ENCODE measurements around the gene CLDN6. TPM values are rescaled to one million over a fixed set of nuclear protein-coding genes. Genes with fewer than 3 reads are reported as not detected.

CLDN6 gene
- total RNA-seq, 3 donors from 2014 or later (not counting 1 experiment from before 2014, with no cell fraction given), result not detected

- peak; percentile 18 to 36 (median 34) for ATAC-seq
- Mint-ChIP-seq H3K36me3 (no peaks in the 10 kb centered on the region), H3K4me1 (peaks cover 35 to 54% of the 10 kb centered on the region in 2 donors), H3K27me3 (ENCODE audit: low read depth in 2 of 2) (no peaks in the 10 kb centered on the region), H3K9me3 (no peaks in the 10 kb centered on the region), H3K27ac (peak overlapping the region; percentile 91 to 92), H3K4me3 (peak overlapping the region; percentile 94)
- Histone ChIP-seq H3K9me3 (ENCODE audit: control insufficient read depth, insufficient read depth, low read length) (no peaks in the 10 kb centered on the region), H3K4me3 (ENCODE audit: low read length) (no peak overlapping the region), H3K36me3 (ENCODE audit: control insufficient read depth, insufficient read depth, low read length) (peaks cover 13% of the 10 kb centered on the region), H3K27me3 (ENCODE audit: control insufficient read depth, insufficient read depth, low read length) (peaks cover 6% of the 10 kb centered on the region), H3K27ac (ENCODE audit: low read length) (peak overlapping the region; percentile 3), H3K4me1 (ENCODE audit: control insufficient read depth, insufficient read depth, low read length) (peaks cover 66% of the 10 kb centered on the region)
- WGBS (ENCODE audit: insufficient coverage), result 35% methylated on average over 7 of the region's 8 CpGs
- no peak for TF ChIP-seq CTCF (IDR thresholded peaks at IDR 0.05)
- DNase-seq, result peak; percentile 78 to 81
- intact Hi-C loops (cut with micrococcal nuclease), result no loop called here
Observed at GRCh38 chr16:3022208-3022683, 4.3 kb upstream of the CLDN6 start.

DNA sequence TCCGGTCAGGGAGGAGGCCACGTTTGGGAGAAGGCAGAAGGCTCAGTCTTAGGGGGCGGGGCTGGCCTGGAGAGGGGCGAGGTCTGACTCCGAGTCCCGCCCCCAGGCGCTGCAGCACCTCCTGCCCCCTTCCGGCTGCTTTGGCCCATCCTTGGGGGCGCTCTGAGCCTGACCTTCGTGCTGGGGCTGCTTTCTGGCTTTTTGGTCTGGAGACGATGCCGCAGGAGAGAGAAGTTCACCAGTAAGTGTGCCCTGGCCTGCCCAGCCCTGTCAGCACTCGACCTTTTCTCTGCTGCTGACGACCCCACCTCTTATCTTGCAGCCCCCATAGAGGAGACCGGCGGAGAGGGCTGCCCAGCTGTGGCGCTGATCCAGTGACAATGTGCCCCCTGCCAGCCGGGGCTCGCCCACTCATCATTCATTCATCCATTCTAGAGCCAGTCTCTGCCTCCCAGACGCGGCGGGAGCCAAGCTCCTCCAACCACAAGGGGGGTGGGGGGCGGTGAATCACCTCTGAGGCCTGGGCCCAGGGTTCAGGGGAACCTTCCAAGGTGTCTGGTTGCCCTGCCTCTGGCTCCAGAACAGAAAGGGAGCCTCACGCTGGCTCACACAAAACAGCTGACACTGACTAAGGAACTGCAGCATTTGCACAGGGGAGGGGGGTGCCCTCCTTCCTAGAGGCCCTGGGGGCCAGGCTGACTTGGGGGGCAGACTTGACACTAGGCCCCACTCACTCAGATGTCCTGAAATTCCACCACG, 3.6 kb upstream of the CLDN6 start:
- Mint-ChIP-seq H3K4me1 (peaks cover 35 to 54% of the 10 kb centered on the region in 2 donors), H3K9me3 (no peaks in the 10 kb centered on the region), H3K36me3 (no peaks in the 10 kb centered on the region), H3K27ac (peak overlapping the region; percentile 91 to 92), H3K4me3 (peak overlapping the region; percentile 94), H3K27me3 (ENCODE audit: low read depth in 2 of 2) (no peaks in the 10 kb centered on the region)
- ATAC-seq (peak; percentile 32 to 56 (median 35)), DNase-seq (peak; percentile 70 to 82)
- Histone ChIP-seq H3K27me3 (ENCODE audit: control insufficient read depth, insufficient read depth, low read length) (peaks cover 6% of the 10 kb centered on the region), H3K4me3 (ENCODE audit: low read length) (peak overlapping the region; percentile 52), H3K27ac (ENCODE audit: low read length) (peak overlapping the region; percentile 1), H3K4me1 (ENCODE audit: control insufficient read depth, insufficient read depth, low read length) (peaks cover 66% of the 10 kb centered on the region), H3K36me3 (ENCODE audit: control insufficient read depth, insufficient read depth, low read length) (peaks cover 7% of the 10 kb centered on the region), H3K9me3 (ENCODE audit: control insufficient read depth, insufficient read depth, low read length) (no peaks in the 10 kb centered on the region)
- 20% methylated on average over 25 of the region's 25 CpGs for WGBS (ENCODE audit: insufficient coverage)
- TF ChIP-seq CTCF (IDR thresholded peaks at IDR 0.05), result peak; percentile 11
- intact Hi-C loops (cut with micrococcal nuclease), result no loop called here

GRCh38 chr16:3020604-3021448, 2.8 kb upstream of the CLDN6 start:
- peak in 2 of 3 donors; percentile 15 to 27 for ATAC-seq
- Mint-ChIP-seq H3K27ac (peak overlapping the region; percentile 91 to 92), H3K36me3 (no peaks in the 10 kb centered on the region), H3K4me3 (peak overlapping the region; percentile 92), H3K27me3 (ENCODE audit: low read depth in 2 of 2) (no peaks in the 10 kb centered on the region), H3K4me1 (peaks cover 35 to 54% of the 10 kb centered on the region in 2 donors), H3K9me3 (no peaks in the 10 kb centered on the region)
- peaks cover 66% of the 10 kb centered on the region for H3K4me1 ChIP-seq (ENCODE audit: control insufficient read depth, insufficient read depth, low read length)
- TF ChIP-seq CTCF (IDR thresholded peaks at IDR 0.05), result no peak
- peak; percentile 69 to 77 for DNase-seq
- H3K4me3 ChIP-seq (ENCODE audit: low read length), result peak overlapping the region; percentile 52
- intact Hi-C loops (cut with micrococcal nuclease), result no loop called here
- H3K27me3 ChIP-seq (ENCODE audit: control insufficient read depth, insufficient read depth, low read length), result peaks cover 6% of the 10 kb centered on the region
- H3K27ac ChIP-seq (ENCODE audit: low read length), result peak overlapping the region; percentile 41
- WGBS (ENCODE audit: insufficient coverage), result 2% methylated on average over 54 of the region's 57 CpGs
- H3K9me3 ChIP-seq (ENCODE audit: control insufficient read depth, insufficient read depth, low read length), result no peaks in the 10 kb centered on the region
- no peaks in the 10 kb centered on the region for H3K36me3 ChIP-seq (ENCODE audit: control insufficient read depth, insufficient read depth, low read length)
